ENCODE measurements around the gene ENAM. TPM values are rescaled to one million over a fixed set of nuclear protein-coding genes. Genes with fewer than 3 reads are reported as not detected.
A peak's percentile ranks its signal among the peaks of the same experiment; 100 is the strongest.

Gene ENAM, protein sequence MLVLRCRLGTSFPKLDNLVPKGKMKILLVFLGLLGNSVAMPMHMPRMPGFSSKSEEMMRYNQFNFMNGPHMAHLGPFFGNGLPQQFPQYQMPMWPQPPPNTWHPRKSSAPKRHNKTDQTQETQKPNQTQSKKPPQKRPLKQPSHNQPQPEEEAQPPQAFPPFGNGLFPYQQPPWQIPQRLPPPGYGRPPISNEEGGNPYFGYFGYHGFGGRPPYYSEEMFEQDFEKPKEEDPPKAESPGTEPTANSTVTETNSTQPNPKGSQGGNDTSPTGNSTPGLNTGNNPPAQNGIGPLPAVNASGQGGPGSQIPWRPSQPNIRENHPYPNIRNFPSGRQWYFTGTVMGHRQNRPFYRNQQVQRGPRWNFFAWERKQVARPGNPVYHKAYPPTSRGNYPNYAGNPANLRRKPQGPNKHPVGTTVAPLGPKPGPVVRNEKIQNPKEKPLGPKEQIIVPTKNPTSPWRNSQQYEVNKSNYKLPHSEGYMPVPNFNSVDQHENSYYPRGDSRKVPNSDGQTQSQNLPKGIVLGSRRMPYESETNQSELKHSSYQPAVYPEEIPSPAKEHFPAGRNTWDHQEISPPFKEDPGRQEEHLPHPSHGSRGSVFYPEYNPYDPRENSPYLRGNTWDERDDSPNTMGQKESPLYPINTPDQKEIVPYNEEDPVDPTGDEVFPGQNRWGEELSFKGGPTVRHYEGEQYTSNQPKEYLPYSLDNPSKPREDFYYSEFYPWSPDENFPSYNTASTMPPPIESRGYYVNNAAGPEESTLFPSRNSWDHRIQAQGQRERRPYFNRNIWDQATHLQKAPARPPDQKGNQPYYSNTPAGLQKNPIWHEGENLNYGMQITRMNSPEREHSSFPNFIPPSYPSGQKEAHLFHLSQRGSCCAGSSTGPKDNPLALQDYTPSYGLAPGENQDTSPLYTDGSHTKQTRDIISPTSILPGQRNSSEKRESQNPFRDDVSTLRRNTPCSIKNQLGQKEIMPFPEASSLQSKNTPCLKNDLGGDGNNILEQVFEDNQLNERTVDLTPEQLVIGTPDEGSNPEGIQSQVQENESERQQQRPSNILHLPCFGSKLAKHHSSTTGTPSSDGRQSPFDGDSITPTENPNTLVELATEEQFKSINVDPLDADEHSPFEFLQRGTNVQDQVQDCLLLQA
- 3.5 TPM for total RNA-seq
- long read RNA-seq, partial matches to known transcripts = 0 of 4 reads
- long read RNA-seq, other reads (novel, unspliced or antisense) = 2 of 4 reads

DNA sequence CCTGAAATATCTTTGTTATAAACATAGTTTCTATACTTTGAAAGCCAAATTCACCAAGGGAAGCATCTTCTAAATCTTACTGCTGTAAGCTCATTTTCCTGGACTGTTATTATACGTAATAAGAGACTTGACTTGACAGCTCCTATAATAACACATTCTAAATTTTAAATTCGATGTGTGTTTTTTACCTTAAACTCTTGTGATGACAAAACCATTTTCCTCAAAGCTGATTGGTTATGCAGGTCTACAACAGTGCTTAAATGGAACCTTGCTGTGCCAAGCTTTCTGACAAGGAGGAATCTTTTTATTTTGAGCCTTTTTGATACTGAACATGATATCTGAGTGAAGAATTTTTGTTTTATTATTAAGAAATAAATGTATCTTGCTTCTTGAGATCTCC lies at the start of gene ENAM:
Gene ENAM, plus strand, starts transcription at position 301 of the 400 bp plus-strand sequence. CDS start 757 bp downstream, outside the sequence.
- DNase-seq (ENCODE audit: missing footprints) = no peak
- no peak for ATAC-seq
- intact Hi-C loops (cut with DNase I) = no loop called here

DNA sequence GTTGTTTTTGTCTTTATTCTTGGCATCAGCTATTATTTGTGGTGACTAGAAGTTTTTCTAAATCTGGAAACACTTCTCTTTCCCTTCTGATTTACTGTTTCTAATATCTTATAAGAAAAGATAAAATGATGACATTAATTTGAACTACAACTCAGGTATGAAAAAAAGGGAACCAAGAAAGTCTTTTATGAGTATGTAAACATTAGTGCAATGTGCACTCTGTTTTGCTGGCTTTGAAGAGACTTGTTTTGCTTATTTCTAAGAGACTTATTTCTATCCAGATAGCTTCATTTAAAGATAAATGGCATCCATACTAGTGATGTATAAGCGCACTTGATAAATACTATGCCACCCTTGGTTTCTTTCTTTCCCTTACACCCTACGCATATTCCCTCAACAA lies 46.6 kb upstream of the ENAM start:
- intact Hi-C loops (cut with DNase I) = no loop called here
- DNase-seq (ENCODE audit: missing footprints) (no peak), ATAC-seq (no peak)

DNA sequence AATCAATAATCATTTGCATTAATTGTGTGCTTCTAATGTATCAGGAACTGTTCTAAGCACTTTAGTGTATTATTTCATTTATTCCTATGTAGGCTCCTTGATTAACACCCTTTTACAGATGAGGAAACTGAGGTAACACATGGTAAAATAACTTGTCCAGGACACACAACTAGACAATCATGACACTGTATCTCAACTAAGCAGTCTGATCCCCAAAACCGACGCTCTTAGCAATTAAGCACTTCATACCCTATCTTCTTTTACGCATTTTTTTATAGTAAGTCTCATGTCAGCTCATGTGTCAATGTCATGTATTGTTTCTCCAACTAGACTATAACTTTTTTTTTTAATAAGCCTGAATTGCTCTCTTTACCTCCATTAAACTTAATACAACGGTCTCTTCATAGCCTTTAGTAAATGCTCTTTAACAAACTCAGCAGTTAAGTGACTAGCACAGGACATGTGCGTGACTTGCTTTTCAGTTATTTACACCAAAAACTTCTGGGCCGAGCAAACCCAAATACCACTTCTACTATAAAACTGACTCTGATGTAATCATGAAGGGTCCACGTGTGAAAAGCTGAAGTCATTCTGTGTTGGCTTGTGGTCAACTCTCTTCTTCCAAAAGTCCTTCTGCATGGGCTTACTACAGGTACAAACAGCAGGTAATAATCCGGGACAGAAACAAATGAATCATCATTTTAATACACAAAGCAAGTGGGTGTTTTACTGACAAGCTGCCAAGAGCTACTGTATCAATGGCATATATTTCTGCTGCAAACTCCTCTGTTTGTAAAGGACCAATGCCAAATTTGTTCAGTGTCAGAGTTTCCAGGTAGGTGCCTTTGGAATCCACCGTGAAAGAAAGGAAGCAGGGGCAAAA lies 44.4 kb upstream of the ENAM start:
- no peak for ATAC-seq
- DNase-seq (ENCODE audit: missing footprints) = no peak
- intact Hi-C loops (cut with DNase I) = no loop called here

DNA sequence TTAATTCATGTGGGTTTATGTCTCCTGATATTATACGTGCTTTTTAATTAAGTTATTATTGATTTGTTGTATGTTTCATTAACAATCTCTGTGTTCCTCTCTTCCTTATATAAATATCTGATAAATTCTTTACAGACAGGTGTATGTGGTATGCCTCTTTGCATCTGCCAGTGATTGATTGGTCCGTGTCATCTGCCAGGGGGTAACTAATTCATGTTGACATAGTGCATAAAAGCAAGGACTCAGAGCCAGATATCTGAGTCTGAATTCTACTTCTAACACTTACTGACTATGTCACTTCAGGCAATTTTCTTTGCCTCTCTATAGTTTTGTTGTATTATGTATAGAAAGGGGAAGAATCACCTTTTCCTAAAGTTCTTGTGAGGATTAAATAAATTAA lies 41.7 kb upstream of the ENAM start:
- no peak for DNase-seq (ENCODE audit: missing footprints)
- intact Hi-C loops (cut with DNase I) = no loop called here
- no peak for ATAC-seq

DNA sequence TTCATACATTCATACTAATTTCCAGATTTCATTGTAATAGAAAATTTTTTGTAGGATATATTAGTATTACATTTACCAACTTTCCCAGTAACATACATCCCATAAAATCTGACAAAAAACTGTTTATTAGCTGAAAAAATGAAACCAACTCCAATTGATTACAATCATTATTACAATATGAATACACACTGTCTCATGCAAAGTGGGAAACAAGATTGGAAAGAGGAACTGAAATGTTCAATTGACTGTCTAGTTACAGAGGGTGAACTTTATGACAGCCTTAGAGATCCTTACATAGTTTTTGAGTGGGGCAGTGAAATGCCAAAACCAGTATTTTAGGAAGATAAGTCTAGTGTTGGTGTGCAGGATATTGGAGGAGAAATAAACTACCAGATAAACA lies 38.8 kb upstream of the ENAM start:
- no peak for ATAC-seq
- intact Hi-C loops (cut with DNase I) = no loop called here
- no peak for DNase-seq (ENCODE audit: missing footprints)

DNA sequence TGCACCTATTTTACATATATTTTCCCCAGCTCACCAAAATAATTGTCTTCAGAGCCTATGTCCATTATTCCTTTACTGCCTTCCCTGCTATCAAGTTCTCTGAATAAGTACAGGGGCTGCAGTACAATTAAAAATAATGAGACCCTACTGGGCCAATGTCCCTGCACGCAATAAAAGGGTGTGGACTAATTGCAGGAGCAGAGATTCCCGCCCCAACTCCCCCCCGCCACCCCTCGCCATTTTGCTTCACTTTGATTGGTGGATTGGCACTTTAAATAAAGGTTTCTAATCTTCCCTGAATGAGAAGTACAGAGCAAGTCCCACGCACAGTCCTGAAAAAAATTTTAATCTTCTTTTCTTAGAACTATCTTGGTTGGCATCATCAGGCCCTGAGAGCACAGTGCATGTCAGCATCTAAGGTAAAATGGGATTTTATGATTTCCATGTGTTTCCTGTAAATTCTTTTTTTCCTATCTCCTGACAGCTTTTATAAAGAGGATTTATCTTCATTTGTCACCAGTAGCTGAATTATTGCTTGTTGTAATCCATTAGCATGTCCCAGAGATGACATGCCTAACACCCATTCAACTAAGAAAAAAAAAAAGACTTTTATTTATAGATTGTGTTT lies 36.5 kb upstream of the ENAM start, which contains the start of gene AMBN:
Gene AMBN, plus strand, starts transcription at position 302 of the 628 bp plus-strand sequence. Its CDS starts 103 bp downstream, at position 405.
- ATAC-seq = no peak
- intact Hi-C loops (cut with DNase I) = no loop called here

DNA sequence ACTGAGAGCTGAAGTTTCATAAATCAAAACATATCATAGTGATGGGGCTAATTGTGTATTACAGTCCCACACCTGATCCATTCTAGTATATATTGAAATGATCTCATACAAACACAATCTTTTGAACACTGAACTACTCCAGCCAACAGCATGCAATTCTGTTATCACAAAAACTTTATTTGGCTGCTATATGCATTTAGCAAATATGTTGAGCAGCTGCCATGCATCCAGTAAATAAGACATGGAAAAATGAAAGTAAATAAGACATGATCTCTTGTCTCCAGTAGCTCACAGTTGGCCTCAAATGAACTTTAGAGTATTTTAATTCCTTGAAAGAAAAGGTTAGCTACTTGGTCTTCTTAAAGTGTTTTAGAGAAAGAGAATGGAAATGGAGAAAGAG lies 34.3 kb upstream of the ENAM start:
- ATAC-seq = no peak
- intact Hi-C loops (cut with DNase I) = no loop called here
- no peak for DNase-seq (ENCODE audit: missing footprints)

More for the DNA sequence above, 36.5 kb upstream of the ENAM start, which contains the start of gene AMBN:
- DNase-seq (ENCODE audit: missing footprints) = no peak

DNA sequence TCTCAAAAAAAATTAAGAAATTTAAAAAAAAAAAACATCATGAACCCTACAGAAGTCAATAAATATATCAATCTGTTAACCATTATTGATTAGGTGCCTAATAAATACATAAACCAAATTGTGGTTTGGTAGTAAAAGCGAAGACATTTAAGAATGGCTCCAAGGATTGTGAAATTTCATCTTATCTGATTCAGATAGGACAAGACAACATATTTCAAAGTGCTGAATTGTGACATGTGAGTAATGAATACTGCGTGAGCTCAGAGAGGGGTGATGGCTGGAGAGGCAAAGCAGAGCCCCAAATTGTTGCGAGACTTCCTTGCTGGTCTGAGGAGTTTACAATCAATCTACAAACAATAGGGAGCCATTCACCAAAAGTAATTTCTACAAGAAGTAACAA lies 28.2 kb upstream of the ENAM start:
- no peak for DNase-seq (ENCODE audit: missing footprints)
- intact Hi-C loops (cut with DNase I) = no loop called here
- no peak for ATAC-seq

DNA sequence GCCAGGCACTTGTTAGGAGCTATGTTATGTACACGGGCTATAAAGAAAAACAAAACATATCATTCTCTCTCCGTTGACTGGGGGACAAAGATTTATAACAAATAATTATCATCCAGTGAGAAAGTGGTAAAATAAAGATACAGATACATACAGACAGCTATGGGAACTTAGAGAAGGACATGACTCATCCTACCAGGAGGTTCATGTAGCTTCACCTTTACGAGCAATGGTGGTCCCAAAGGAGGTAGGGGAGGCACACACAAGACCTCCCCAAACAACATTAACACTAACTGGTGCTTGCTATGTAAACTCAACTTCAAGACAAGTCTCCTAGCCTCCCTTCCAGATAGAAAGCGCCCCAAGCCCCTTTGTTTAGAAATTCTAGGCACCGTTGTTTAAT lies 27.6 kb upstream of the ENAM start:
- intact Hi-C loops (cut with DNase I) = no loop called here
- no peak for DNase-seq (ENCODE audit: missing footprints)
- no peak for ATAC-seq

DNA sequence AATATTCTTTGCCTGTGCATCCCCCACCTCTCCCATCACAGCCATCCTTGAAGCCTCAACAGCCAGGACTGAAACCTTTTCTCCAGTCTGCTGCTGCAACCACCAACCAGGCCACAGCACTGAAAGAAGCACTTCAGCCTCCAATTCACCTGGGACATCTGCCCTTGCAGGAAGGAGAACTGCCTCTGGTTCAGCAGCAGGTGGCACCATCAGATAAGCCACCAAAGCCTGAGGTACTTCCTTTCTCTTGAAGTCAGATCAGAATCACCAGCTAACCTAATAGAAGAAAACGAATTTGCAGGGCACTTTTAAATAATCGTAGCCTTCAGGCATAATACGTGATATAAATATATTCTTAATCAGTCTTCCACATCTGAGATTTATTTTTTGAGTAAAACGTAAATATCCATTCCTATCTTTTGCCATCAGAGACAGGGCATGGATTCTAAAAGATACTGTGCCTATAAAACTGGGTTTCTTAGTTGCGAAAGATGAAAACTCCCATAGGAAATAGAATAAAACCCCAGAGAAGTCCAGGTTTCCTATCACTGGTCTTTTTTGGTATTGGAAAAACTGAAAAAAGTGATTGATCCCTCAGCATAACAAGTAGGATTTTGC lies 27.0 kb upstream of the ENAM start:
- ATAC-seq (peak; percentile 42), DNase-seq (ENCODE audit: missing footprints) (no peak)
- intact Hi-C loops (cut with DNase I) = no loop called here

DNA sequence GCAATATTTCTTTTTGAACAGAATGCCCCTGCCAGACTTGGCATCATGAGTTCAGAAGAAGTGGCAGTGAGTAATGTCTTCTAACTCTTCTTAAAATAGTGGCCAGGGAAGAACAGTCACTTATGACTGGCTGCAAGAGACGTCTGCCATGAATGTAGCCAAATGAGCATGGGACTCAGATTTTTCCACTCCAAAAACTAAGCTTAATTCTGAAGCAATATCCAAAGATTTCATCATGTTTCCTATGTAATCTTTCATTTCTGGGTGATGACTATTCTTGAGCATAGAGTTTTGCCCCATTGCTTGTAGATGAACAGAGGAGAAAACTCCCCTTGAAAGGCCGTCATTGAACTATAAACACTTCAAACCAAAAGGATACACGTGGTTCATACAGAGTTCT lies 24.7 kb upstream of the ENAM start:
- DNase-seq (ENCODE audit: missing footprints) (no peak), ATAC-seq (no peak)
- intact Hi-C loops (cut with DNase I) = no loop called here

DNA sequence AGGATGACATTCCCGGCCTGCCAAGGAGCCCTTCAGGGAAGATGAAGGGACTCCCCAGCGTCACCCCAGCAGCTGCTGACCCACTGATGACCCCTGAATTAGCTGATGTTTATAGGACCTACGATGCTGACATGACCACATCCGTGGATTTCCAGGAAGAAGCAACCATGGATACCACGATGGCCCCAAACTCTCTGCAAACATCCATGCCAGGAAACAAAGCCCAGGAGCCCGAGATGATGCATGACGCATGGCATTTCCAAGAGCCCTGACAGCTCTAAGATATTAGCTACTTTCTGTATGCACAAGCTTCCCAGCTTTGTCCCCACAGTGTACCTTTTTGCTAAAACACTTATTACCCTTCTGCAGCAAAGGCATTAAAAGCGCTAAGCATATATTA lies 22.1 kb upstream of the ENAM start:
- intact Hi-C loops (cut with DNase I) = no loop called here
- DNase-seq (ENCODE audit: missing footprints) = no peak
- no peak for ATAC-seq

DNA sequence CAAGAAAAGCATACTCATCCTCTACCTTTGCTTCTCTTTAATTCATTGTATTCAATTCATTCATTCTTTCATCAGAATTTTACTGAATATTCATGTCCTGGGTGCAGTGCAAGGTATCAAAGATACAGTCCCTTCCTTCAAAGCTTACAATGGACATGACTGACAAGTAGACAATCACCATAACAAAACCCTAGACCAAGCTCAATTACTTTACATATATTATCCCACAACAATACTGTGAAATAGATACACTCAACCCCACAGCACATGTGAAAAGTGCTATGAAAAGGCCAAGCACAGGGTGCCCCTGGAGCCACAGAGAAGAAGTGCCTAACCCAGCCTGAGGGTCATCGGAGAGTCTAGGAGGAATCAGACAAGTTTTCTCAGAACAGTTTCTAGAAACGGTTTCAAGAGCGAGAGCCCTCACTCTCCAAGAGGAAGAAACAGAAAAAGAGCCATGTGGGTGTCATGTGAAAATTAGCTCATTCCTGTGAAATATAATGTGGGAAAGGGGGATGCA lies 21.1 kb upstream of the ENAM start:
- ATAC-seq = no peak
- no peak for DNase-seq (ENCODE audit: missing footprints)
- intact Hi-C loops (cut with DNase I) = no loop called here

DNA sequence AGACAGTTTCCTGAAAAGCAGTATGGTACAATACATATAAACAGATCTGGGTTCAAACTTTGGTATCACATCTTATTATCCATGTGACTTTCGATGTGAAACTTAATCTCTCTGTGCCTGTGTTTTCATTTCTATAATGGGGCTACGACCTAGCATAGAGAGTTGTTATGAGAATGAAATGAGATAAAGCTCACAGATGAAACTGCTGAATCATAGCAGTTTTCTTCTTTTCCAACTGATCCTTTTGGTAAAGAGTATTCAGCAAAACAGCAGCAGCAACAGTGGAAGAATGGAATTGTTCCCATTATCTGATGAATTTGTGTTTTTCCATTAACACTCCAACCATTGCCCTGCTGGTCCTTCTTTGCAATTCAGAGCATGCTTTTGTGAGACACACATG lies 20.2 kb upstream of the ENAM start:
- DNase-seq (ENCODE audit: missing footprints) (no peak), ATAC-seq (no peak)
- intact Hi-C loops (cut with DNase I) = no loop called here

DNA sequence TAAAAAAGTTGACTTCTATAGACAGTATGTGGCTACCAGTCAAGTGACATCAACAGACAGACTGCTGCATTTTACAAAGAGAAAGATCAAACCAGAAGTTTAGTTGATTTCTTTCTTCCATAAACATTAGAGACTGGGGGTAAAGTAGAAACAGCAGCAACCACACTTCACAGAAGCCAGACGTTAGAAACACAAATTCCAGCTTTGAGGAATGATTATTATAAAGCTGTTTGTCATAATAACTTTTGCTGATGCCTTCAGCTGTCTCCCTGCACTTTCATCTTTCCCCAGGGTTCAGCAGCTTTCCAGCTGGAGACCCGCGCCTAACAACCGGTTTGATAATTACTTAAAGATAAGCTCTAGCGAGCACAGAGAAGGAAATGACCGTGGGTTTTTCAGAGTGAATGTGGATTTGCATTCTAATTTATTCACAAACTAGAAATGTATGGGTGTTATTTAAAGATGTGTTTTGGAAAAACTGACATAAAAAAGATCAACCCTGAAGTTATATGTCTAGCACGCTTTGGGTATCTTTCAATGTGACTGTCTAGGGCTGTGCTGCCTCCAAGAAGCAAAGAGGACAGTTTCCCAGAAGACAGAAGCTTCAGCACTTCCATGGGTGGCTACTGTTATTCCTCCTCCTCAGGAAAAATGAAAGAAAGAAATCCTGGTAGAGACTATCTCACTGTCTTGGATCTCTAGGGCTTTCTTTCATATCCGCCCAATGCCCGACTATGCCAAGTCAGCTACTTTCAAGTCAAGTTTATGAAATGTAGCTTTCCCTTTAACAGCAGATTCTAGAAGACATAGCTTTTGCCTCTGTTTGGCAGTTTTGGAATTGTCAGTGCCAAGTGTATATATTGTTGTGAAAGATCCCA lies 15.0 kb upstream of the ENAM start:
- ATAC-seq (peak; percentile 54), DNase-seq (ENCODE audit: missing footprints) (no peak)
- intact Hi-C loops (cut with DNase I) = no loop called here

DNA sequence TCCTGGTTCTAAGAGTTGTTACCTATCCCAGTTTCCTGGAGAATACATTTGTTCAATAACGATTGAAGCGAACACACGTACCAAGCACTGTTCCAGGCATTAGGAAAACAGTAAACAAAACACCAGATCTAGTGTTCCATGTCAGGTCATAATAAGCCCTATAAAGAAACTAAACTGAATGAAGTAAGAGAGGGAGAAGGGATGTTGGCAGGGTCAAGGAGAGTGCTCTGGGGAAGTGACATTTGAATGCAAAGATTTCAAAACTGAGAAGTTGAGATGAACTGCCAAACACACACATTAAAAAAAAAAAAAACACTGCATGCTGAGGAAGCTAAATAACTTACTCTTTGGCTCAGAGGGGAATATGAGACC lies 14.4 kb upstream of the ENAM start:
- no peak for DNase-seq (ENCODE audit: missing footprints)
- intact Hi-C loops (cut with DNase I) = no loop called here
- no peak for ATAC-seq

Data from Right ventricle myocardium inferior (tissue), 1 donor.